Rectal smooth muscle tissue (tissue), 1 donor: ENCODE measurements around the gene EFS.
A peak's percentile ranks its signal among the peaks of the same experiment; 100 is the strongest.

Experiments
- H3K27ac ChIP-seq: one replicate; pipeline ENCODE4 v1.7.0; 2013; ENCODE audit warnings: low read depth, low read length, inconsistent platforms
- H3K27me3 ChIP-seq: one replicate; pipeline ENCODE4 v1.7.0; 2013; ENCODE audit warnings: low read length; ENCODE audit not compliant: control insufficient read depth, insufficient read depth
- H3K36me3 ChIP-seq: one replicate; pipeline ENCODE4 v1.7.0; 2013; ENCODE audit warnings: low read length; ENCODE audit not compliant: control insufficient read depth, insufficient read depth
- H3K4me1 ChIP-seq: one replicate; pipeline ENCODE4 v1.7.0; 2013; ENCODE audit warnings: low read length; ENCODE audit not compliant: control insufficient read depth, insufficient read depth
- H3K4me3 ChIP-seq: one replicate; pipeline ENCODE4 v1.7.0; 2013; ENCODE audit warnings: low read length
- H3K9ac ChIP-seq: one replicate; pipeline ENCODE4 v1.7.0; 2013; ENCODE audit warnings: low read length

Gene EFS, protein sequence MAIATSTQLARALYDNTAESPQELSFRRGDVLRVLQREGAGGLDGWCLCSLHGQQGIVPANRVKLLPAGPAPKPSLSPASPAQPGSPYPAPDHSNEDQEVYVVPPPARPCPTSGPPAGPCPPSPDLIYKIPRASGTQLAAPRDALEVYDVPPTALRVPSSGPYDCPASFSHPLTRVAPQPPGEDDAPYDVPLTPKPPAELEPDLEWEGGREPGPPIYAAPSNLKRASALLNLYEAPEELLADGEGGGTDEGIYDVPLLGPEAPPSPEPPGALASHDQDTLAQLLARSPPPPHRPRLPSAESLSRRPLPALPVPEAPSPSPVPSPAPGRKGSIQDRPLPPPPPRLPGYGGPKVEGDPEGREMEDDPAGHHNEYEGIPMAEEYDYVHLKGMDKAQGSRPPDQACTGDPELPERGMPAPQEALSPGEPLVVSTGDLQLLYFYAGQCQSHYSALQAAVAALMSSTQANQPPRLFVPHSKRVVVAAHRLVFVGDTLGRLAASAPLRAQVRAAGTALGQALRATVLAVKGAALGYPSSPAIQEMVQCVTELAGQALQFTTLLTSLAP

DNA sequence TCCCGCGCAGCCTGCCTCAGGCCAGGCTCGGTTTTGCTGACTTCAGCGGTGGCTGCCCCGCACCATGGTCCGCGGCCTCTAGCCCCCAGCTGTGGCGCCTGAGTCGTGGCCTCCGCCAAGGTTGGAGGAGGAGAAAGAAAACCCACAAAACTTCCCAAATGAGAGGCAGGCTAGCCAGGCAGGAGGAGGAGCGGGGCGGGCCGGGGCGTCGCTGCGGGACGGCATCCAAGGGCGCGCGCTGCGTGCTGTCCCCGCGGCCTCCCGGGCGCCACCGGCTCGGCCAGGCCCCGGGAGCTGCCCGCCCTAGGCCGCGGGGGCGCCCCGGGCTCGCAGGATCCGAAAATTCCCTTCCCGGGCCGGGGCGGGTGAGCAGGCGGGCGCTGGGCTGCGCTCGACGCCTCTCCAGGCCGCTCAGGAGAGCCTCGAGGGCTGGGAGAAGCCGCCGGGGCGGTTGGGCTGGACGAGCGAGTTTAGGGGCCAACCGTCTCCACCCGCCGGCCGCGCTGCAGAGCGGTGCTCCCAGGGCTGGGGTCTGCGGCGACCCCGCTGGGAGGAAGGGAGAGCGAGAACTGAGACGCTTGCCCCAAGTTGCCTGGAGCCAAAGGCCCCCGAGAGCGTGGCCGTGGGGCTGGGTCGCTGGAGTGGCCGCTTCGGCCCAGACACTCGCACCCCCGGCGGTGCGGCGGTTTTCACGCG lies at the start of gene EFS:
Gene EFS, minus strand, starts transcription at position 137 of the 696 bp plus-strand sequence. CDS start 147 bp downstream, outside the sequence.
- Histone ChIP-seq H3K27me3 (peaks cover 10% of the 10 kb centered on the region), H3K27ac (peak within 1 kb of the TSS; percentile 92), H3K36me3 (no peaks in the 10 kb centered on the region), H3K9ac (peak within 1 kb of the TSS; percentile 74), H3K4me1 (peaks cover 16% of the 10 kb centered on the region), H3K4me3 (peak within 1 kb of the TSS; percentile 76)

DNA sequence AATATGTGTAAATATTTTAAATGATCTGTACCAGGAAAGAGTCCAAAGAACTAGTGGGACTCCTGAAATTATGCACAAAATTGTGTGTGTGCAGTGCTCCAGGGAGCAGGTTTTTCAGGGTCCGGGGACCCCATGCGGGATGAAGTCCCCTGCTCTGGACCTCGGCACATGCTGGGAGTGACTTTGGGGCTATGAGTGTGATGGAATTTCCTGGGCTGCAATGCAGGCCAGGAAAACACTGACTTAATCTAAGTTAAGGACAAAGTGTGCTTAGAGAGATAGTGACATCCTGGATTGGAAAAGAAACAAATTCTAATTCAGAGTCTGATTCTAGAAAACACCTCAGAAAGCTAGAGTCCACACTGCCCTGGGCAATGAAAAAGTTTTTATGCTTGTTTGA lies 49.3 kb upstream of the EFS start:
- Histone ChIP-seq H3K27ac (no peak overlapping the region), H3K36me3 (no peaks in the 10 kb centered on the region), H3K9ac (no peak overlapping the region)

DNA sequence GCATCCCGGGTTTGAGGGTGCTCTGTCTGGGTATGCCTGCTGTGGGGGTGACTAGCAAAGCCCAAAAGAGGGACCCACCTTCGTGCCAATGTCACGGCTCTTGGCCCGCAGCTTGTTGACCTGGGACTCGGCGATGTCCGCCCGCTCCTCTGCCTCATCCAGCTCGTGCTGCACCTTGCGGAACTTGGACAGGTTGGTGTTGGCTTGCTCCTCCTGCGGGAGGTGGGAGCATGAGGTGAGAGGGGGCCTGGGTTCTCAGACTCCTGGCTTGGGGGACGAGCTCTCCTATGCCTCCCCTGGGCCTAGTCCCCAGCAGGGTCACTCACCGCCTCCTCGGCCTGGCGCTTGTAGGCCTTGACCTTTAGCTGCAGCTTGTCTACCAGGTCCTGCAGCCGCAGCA lies 48.7 kb upstream of the EFS start:
- Histone ChIP-seq H3K4me3 (no peak overlapping the region), H3K4me1 (no peaks in the 10 kb centered on the region), H3K27me3 (peaks cover 2% of the 10 kb centered on the region), H3K36me3 (no peaks in the 10 kb centered on the region), H3K9ac (no peak overlapping the region), H3K27ac (no peak overlapping the region)

More for the DNA sequence above, 49.3 kb upstream of the EFS start:
- H3K4me3 ChIP-seq = no peak overlapping the region
- H3K27me3 ChIP-seq = peaks cover 2% of the 10 kb centered on the region
- no peaks in the 10 kb centered on the region for H3K4me1 ChIP-seq

DNA sequence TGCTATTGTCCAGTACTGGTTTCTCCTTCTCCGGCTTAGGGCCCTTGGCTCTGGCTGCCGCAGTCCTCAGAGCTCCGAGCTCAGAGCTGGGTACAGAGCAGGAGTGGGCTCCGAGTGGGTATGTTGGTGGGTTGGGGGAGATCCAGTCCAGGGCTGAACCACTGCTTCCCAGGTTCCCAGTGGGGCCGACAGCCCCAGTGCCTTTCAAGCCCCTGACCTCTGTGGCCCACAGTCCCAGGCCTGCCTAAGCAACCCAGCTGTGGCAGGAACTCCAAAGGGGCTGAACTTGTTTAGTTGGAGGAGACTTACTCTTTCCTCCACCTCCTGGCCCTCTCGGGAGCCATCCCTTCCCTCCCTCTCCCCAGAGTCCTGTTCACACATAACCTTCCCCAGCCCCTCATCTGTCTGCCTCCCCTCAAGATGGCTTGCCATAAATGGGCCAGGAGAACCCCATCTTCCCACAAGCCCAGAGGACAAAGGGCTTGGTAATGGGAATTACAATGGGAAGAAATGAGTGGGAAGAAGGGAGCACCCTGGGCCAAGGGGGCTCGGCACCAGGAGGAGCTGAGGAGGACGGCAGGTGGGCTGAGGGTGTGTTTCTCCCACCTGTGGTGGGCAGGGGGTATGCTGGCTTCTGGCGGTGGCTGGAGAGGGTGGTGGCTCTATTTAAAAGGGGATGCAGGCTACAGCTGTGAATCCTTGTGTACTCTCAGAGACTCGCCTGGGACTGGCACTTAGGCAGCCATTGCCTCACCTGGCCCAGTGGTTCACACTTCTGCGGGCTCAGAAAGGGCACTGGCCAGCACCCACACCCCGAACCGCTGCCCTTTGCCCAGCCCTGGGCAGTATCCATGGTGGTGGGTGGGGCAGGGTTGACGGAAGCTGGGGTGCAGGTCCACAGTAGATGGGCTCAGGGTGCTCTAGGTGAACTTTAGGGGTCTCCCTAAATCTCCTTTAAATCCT lies 46.9 kb upstream of the EFS start:
- no peaks in the 10 kb centered on the region for H3K4me1 ChIP-seq

DNA sequence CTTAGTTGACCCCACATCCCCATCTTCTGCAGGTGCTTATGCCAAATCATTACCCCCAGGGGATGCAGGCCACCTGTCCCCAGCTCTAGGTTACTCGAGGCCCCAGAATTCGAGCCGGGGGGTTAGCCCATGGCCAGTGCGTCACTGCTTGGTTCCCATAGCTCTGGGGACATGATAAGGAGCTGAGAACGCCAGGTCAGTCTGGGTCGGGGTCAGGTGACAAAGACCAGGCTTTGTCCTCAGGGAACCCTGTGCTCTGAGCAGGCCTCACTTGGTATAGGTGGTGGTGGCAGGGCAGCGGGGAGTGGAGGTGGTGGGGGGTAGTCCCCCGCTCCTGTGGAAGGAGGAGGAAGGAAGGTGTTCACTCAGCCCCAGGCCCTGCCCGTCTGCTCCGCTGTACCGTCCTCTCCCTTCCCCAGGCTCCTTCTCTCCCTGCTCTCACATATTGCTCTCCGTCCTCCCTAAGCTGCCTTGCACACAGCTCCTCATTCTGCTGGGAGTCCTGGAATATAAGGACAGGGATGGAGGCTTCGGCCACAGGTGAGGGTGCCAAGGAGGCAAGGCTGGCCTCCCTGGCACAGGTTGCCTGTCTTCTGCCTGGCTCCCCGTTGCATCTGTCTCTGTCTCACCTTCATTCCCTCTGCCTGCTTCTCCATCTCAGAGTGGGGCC lies 45.1 kb upstream of the EFS start:
- no peaks in the 10 kb centered on the region for H3K4me1 ChIP-seq
- H3K27ac ChIP-seq = no peak overlapping the region
- no peak overlapping the region for H3K9ac ChIP-seq

More for the DNA sequence above, 46.9 kb upstream of the EFS start:
- Histone ChIP-seq H3K27ac (no peak overlapping the region), H3K9ac (no peak overlapping the region), H3K27me3 (no peaks in the 10 kb centered on the region), H3K4me3 (no peak overlapping the region), H3K36me3 (no peaks in the 10 kb centered on the region)

DNA sequence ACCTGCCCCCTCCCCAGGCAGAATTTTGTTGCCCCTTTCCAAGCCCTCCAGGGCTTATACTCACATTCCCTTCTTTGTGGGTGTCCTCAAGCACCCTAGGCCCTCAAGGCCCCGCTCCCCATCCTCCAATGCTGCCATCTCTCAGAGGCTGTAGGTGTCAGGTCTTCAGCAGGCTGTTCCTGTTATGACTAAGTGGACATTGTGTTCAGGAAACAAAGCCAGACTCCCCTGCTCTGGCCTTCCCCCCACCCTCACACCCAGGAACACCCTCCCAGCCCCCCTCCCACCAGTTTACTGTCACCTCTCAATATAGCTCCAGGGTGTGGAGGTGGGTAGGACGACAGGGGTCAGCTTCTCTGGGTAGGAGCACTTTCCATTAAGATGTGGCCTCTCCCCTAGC lies 44.5 kb upstream of the EFS start:
- Histone ChIP-seq H3K36me3 (no peaks in the 10 kb centered on the region), H3K4me3 (no peak overlapping the region)

More for the DNA sequence above, 45.1 kb upstream of the EFS start:
- no peaks in the 10 kb centered on the region for H3K36me3 ChIP-seq
- no peaks in the 10 kb centered on the region for H3K27me3 ChIP-seq
- no peak overlapping the region for H3K4me3 ChIP-seq

DNA sequence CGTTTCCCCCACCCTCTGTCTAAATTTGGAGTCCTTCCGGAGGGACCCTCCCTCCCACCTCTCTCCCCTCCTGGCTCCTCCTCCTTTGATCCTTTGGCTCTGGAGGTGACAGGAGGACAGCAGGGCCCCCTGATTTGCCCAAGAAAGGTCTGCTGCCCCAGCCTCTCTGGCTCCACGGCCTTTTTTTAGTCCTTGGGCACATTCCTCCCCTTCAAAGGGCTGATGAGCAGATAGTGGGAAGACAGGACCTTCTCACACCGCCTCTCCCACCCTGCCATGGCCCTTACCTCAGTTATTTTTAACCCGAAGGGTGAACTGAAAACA lies 43.3 kb upstream of the EFS start:
- Histone ChIP-seq H3K27me3 (no peaks in the 10 kb centered on the region), H3K27ac (no peak overlapping the region), H3K36me3 (no peaks in the 10 kb centered on the region), H3K4me3 (no peak overlapping the region), H3K4me1 (no peaks in the 10 kb centered on the region), H3K9ac (no peak overlapping the region)

More for the DNA sequence above, 44.5 kb upstream of the EFS start:
- no peaks in the 10 kb centered on the region for H3K27me3 ChIP-seq
- no peak overlapping the region for H3K27ac ChIP-seq
- H3K9ac ChIP-seq = no peak overlapping the region
- no peaks in the 10 kb centered on the region for H3K4me1 ChIP-seq

DNA sequence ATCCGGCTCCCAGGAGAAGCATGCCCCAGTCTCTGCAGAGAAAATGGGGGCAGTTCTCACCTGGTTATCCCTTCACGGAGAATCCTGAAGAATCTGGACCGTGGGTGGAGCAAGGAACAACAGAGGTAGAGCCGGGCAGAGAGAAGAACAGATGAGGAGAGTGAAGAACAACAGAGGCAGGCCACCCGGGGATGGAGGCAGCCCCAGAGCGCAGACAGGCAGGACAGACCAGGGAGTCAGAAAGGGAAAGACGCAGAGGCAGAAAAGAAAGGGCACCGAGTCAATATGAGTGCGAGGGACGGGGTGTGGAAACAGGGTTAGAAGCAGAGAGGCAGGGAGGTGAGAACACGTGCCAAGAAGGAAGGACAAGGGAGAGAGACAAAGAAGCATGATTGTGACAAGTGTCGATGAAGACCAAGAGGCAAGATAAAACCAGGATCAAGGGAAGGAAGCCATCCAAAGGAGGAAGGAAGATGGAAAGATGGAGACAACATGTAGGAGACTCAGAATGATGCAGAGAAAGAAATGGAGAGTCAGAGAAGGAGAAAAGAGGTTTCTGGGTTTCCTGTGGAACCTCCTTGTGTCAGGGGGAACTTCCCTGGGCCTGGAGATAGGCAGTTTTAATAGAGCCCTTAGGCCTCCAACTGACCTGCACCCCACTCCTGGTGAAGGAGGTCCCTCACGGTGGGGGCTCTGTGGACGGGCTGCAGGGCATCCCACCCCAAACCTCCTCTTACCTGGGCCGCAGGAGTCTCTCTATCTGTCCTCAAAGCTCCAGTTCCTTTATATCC lies 42.7 kb upstream of the EFS start, which contains the start of gene MYH6:
Gene MYH6, minus strand, starts transcription at position 758 of the 791 bp plus-strand sequence. CDS start 1,050 bp downstream, outside the sequence.
- Histone ChIP-seq H3K4me3 (no peak within 1 kb of the TSS), H3K27ac (no peak within 1 kb of the TSS), H3K4me1 (no peaks in the 10 kb centered on the region), H3K27me3 (no peaks in the 10 kb centered on the region), H3K36me3 (no peaks in the 10 kb centered on the region), H3K9ac (no peak within 1 kb of the TSS)

DNA sequence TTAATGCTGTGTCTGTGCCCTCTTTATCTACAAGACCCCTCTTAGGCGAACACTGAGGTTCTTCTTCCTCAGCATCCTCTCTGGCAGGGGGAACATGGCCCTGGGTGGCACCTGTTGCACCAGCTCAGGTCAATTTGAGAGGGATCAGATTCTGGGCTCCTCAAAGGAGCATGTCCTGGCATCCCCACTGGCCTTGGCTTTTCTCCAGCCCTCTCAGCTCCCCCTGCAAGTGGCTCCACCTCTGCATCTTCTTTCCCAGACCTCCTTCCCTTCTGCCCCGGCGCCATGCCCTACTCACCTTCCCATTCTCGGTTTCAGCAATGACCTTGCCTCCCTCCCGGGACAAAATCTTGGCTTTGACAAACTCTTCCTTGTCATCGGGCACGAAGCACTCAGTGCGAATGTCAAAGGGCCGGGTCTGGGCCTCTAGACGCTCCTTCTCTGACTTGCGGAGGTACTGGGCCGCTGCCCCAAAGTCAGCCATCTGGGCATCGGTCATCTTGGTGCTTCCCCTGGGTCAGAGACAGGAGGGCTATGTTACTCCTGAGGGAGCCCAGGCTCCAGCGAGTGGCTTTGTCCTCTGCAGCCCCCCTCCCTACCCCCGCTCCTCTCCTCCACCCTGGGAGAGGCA lies 41.9 kb upstream of the EFS start:
- no peaks in the 10 kb centered on the region for H3K36me3 ChIP-seq
- H3K9ac ChIP-seq = no peak overlapping the region
- no peaks in the 10 kb centered on the region for H3K27me3 ChIP-seq
- H3K4me1 ChIP-seq = no peaks in the 10 kb centered on the region
- H3K4me3 ChIP-seq = no peak overlapping the region
- no peak overlapping the region for H3K27ac ChIP-seq

DNA sequence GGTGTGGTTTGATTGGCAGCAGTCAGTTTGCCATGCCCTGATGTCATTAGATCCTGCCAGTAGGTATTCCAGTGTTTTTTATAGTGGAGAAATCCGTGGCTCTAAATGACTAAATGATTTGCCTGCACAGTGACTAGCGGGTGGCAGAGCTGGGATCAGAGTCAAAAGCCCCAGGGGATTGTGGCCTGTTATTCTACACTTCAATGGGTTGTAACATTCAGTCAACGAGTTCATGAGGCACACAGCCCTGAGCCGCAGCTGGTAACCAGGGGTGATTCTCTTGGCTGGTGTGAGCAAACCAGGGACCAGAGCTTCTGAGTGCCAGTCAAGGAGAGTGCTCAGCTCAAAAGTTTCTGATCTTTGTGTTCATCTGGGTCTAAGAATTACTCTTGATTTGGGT lies 41.3 kb upstream of the EFS start:
- Histone ChIP-seq H3K4me1 (no peaks in the 10 kb centered on the region), H3K9ac (no peak overlapping the region), H3K4me3 (no peak overlapping the region), H3K27ac (no peak overlapping the region), H3K27me3 (no peaks in the 10 kb centered on the region), H3K36me3 (no peaks in the 10 kb centered on the region)
